GM18868 (cell line): Measurements from ENCODE around the gene TVP23C.

Source experiments
- ATAC-seq: cut with Tn5 transposase; IDR thresholded peaks from one replicate; pipeline ENCODE4 v1.9.1; 2021; ENCODE audit warnings: mild to moderate bottlenecking, moderate library complexity; ENCODE audit not compliant: unreplicated experiment

Gene TVP23C

DNA sequence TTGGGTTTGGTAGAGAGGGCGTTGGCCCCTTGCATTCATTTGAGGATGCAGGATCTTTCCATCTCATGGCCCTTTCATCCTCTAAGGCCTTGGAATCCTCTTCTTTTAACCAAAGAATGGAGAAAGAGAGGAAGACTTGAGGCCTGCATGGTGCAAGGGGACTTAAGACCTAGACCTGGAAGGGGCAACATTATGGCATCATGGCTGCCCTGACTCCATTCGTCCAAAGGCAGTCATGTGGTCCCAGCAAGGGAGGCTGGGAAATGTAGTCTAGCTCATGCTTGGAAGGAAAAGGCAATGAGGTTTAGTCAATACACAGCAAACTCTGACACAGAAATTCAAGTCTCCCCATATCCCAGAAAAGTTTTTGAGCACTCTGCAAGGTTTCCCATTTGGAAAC lies 65.2 kb downstream of the TVP23C start:
- ATAC-seq: no peak

DNA sequence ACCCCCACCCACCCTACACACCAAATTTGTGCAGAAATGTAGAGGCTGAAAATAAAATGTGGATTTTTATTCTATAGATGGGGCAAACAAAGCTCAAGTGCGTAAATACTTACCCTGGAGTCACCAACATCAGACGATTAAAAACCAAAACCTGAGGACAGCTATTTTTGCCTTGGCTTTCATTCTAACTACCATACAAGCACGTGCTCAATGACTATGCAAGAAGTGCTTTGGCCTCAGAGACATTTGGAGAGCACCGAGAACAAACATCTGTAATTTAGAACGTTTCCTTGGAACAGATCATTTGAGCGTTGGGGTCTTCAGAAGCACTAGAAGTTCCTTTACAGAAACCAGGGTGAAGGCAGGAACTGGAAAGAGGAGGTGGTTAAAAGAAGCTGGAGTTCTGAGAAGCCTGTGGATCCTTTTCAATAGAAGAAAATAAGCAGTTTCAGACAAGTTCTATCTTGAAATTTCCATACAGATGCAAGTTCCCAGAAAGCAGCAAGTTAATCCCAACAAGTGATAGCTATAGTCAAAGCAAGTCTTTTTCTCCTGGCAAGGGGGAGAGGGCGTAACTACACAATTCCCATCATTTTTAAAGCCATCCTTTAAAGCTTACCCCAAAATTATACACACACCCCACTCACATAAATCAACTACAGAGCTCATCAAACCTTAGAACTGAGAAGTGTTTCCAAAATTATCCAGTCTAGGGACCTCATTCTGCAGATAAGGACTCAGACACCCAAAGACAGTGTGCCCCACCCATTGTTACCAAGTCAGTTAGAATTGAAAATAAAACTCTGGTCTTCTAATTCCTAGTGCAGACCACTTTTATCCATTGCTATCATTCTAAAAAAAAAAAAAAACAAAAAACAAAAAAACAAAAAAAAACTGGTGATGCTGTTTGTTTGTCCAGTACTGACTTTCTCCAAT lies 66.3 kb downstream of the TVP23C start:
- no peak for ATAC-seq

DNA sequence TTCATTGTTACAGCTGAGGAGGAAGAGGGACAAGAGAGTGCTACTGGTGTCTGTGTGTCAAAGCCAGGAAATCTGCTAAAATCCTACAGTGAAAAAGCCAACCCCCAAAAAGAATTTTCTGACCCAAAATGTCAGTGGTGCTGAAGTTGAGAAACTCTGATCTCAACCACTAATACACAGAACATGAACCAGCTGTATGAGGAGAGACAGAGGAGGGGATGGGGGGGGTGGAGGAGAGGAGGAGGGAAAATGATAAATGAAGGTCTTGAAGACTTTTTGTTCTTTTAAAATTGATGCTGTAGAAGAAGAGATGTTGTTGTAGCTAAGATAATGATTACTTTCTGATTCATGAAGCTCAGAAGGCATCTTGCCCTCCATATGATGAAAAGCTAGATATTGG lies 68.5 kb downstream of the TVP23C start:
- ATAC-seq: no peak

DNA sequence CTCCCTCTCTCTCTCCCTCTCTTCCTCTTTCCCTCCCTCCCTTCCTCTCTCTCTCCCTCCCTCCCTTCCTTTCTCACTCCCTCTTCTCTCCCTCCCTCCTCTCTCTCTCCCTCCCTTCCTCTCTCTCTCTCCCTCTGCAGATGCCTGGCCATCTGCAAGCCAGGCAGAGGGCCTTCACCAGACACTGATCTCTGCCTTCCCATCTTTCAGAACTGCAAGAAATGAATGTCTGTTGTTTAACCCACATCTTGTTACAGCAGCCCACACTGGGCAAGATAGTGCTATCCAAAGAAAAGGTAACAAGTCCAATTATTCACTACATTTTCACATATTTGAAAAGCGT lies 69.6 kb downstream of the TVP23C start:
- no peak for ATAC-seq

DNA sequence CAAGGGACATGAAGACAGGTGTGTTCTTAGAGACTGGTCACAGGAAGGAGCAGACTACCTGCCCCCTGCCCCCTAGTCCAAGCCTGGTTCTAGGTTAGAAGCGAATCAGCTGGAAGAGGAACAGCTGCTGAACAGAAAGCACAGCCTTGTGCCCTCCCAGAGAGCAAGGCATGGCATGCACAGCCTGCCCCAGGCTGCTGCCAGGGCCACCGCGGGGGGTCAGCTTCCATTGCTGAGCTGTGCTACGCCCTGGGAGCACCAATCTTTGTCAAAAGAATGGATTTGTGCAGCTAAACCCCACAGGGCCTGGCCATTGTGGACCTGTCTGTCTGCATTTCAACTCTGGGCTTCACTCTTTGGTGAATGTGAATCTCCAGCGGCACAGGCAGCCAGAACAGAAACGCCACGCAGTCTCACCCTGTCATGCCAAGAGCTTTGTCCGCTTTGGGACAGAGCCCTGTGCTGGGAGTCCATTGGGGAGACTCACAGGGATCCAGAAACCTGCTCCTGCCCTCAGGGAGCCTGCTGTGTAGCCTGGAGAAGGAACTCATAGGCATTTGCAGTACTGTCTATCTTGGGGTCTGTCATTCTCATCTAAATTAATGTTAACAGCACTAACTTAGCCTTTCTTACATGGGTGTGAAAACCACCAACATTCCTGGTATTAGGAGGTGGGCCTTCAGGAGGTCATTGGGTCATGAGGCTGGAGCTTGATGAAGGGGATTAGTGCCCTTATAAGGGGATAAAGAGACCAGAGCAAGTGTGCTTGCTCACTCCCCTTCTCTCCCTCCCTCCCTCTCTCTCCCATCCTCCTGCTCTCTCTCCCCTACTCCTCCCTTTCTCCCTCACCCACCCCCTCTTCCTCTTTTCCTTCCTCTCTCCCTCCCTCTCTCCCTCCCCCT lies 70.2 kb downstream of the TVP23C start:
- no peak for ATAC-seq

DNA sequence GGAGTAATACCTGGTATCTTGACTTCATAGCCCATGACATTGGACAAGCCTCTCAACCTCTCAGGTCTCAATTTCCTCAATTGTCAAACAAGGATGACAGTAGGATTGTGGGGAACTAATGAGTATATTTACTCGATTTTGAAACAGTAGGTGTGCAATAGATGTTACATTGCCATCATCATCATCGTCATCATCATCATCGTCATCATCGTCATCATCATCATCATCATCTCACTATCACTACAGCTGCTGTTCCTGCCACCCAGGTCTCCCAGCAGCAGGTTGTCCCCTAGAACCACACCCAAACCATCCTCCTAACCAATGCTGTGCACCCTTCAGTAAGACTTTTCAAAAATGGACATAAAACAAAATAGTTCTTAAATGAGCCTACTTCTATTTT lies 71.1 kb downstream of the TVP23C start:
- ATAC-seq: no peak

DNA sequence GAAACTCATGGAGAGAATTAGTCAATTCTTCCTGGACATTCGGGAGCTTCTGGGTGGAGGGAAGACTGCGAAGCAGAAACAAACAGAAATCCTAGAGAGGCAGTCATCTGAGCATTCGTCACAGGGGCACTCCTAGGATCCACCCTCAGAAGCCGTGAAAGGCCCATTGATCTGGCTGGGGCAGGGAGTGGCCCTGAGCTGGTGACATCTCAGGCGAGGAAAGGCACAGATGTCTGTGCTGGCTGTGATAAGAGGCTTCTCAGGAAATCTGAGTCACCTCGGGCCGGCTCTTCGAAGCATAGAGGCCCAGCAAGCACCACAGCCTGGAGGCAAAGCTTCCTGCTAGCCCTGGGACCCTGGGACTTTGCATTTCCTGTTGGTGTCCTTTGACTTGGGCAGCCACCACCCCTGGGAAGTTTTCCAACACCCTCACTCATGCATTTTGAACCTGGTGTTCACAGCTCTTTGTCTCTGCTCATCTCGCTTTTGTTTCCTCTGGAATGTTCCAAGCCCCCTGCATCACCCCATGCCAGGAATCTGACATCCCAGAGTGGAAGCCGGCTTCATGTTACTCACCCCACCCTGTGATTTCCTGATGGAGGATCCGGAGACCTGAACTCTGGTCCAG lies 72.5 kb downstream of the TVP23C start:
- no peak for ATAC-seq

DNA sequence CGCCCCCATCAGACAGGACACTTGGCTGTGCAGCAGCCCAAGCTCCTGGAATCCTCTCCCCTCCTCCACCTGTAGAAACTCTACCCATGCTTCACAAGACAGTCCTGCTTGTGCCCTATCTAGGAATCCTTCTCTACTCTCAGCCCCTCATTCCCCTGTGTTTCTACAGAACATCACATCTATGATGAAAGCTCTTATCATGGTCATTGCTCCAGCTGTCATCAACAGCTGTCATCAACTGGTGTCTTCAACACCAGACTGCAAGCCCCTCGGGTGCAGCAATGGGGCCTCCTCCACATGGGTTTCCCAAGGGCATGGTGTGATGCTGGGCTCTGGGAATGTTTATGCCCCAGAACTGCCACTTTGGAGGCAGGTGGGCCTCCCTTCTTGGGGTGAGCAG lies 74.7 kb downstream of the TVP23C start:
- no peak for ATAC-seq

DNA sequence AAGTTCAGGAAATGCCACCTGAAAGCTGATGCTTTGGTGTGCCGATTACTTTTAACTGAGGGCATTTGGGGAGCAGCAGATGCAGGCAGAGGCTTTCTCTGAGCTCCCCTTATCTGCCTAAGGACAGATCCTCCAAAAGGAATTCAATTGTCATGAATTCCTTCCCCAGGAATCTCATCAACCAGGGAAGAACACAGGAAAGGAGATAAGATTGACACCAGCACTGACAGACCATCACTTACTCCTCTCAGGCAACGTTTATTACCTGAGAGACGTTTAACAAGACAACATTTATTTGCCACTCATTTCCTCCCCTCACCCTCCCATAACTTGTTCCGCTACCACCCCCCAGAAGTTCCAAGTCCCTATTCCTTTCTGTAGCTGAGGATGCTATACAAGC lies 78.2 kb downstream of the TVP23C start:
- ATAC-seq: no peak

DNA sequence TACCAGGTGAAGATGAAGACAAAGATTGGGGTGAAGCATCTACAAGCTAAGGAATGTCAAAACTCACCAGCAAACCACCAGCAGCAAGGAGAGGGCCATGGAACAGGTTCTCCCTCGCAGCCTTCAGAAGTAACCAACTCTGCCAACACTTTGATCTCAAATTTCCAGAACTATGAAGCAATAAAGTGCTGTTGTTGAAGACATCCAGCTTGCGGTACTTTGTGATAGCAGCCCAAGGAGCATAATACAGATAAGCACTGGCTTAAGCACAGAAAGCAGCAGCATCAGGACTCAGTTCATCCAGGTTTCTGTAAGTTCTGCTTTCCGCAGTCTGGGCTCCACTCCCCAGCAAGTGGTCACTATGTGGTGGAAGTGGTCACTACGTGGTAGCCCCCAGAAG lies 79.9 kb downstream of the TVP23C start:
- no peak for ATAC-seq

DNA sequence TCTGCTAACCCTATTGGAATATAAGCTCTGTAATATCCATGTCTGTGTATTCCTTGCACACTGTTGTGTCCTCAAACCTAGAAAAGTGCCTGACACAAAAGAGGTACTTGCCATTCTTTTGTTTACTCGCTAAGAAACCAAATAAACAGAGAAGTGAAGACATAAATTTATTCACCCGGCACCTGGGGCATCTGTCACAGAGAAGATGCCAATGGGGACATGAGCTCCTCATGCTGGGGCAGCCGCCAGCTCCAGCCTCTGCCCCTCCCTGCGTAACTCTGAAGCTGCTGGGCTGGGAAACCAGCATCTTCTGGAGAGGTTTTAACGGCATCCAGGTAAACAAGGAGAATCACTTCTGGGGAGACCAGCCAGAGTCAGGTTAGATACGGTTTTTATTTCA lies 80.8 kb downstream of the TVP23C start:
- no peak for ATAC-seq

DNA sequence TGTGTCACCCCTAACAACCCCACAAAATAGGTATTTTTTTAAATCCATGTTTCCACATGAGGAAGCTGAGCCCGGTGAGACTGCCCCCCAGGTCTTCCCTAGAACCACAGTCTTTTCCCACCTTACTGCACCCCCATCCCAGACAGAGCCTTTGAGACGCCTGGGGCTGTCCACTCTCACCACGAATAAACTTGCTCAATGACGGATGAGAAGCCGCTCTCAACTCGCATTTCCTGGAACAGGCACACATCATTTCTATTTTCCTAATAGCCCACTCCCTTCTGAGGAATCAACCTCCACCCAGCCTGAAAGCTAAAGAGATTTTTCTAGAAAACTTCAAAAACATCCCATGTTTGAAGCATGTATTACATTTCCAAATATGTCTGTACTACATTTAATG lies 81.8 kb downstream of the TVP23C start:
- ATAC-seq: no peak

DNA sequence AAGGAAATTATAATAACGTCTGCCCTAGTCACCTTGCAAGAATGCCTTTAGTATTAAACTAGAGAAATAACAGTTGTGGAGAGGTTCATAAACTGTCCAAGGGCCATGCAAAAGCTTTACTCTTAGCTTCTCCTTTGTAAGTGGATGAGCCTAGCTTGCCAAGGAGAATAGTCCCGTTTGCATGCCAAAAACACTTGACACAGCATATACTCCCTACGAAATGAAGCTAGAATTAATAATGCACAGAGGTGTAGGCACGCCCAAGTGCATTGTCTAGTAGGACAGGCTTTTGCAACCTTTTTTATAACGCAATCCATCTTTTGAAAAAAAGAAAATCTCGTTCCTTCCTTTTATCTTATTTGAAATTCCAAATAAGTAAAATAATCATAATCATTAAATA lies 83.1 kb downstream of the TVP23C start:
- no peak for ATAC-seq

DNA sequence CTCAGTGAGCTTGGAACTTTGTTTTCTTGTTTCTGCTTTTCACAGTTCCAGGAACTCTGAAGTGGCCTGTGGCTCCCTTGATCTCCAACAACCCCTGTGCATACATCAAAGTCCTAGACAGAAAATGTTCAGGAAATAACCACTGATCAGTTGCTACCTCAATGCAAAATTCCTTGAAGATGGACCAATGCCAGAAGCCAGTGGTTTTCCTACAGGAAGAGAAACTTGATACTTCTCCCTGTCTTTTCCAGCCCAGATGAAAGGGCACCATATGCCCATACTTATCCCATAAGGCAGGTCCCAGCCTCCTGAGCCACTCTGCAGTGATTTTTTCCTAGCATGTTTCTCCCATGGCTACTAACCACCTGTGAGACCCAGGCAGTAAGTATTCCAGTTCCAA lies 83.6 kb downstream of the TVP23C start:
- ATAC-seq: no peak

DNA sequence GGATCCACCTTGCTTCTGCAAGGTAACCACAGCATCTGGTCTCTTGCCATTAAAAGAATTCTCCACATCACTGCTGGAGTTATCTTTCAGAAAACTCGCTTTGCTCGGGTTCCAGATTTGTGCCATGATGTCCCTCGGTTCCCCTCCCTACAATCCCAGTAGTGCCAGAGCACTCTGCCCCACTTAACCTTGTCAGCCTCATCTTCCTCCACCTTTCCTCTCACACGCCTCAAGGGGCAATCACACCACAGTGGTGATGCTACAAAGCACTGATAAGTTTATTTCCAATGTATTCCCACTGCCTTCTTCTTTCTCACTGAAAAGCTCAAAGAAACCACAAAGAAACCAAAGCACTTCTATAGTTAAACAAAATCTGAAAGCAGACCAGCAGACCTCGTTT lies 84.4 kb downstream of the TVP23C start:
- no peak for ATAC-seq

DNA sequence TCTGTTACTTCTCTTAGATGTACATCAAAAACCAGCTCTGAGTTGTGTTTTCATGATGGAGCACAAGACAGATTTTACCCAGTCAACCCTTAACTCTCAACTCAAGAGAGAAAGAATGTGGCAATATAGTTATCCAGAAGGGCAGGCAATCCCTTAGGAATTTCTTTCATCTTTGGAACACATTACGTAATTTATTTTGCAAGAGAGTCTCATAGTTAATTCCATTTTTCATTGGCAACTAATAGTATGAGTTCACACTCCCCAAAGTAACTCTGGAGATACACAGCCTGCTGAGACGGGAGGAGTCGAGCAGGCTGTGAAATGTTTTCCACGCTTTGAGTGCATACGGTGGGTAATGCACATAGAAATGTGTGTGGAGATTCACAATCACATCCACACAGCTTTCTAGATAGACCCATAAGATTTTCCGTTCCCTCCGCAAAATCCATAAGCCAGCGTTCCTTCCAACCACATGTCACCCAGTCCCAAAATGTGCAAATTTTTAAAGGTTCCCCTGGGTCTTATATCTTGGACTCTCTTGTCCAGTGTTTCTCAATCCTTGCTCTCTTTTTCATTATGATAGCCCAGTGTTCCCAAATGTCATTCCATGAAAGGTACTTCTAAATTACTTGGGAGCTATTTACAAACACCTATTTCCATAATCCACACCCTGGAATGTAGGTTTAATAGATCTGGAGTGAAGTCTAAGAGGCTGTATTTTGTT lies 87.5 kb downstream of the TVP23C start:
- ATAC-seq: no peak

DNA sequence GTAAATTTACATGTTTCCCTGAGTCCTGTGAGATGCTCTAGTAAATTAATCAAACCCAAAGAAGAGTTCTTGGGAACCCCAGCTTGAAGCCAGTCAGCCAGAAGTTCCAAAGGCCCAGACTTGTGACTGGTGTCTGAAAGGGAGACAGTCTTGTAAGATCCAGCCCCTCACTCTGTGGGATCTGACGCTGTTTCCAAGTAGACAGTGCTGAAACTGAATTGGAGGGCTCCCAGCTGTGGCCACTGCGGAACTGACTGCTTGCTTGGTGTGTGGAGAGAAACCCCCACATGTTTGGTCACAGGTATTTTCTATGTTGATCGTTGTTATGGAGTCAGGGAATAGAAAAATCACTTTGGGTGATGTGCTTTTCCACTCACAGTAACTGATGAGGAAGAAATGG lies 90.4 kb downstream of the TVP23C start:
- no peak for ATAC-seq

DNA sequence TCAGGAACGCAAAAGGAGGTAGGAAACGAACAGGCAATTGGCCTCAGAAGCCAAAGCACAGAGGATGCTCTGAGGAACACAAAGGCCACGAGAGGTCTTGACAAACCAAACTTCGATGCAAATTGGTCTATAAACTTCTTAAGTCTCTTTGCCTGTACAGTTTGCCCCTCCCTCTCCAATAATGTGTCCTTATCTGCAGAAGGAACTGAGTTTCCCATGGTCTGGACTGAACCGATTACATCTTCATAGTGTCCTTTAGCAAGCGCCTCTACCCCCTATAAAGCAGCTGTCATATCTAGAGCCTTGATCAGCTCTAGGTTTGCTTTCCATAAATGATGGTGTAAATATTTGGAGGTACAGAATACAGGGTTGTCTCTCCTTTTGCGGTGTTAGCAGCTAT lies 92.7 kb downstream of the TVP23C start:
- no peak for ATAC-seq

DNA sequence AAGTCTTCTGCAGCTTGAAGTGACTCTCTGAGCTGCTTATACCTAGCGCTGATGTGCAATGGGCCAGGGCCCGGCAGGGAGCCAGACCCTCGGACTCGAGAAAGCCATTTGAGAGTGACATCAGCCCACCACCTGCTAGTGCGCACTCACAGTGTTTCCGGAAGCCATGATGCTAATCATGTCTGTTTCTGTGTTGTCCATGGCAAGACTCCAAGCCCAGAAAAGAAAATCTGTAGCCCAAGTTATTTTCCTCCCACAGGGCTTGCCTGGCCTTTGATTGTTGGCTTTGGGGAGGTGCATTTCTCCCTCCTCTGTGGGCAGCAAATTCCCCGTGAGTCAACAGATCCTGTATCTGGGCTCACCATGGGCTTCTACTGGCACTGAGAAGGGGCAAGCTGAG lies 94.0 kb downstream of the TVP23C start:
- no peak for ATAC-seq

DNA sequence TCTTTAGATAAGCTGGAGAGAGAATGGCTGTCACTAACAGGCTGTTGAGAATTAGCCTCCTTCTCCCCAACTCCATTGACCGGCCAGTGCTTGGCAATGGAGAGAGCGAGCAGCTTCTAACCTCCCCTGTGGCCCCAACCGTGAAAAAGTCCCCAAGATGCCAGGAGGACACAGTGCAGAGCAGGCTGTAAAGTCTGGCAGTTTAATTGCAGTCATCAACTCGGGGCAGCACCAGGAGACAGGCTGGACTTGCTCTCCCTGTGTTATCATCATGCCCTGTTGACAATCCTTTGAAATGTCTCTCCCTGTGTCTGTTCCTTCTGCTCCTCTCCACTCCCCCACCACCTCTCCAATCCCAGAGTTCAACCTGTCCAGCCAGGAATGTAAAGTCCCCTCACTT lies 95.2 kb downstream of the TVP23C start:
- ATAC-seq: no peak

DNA sequence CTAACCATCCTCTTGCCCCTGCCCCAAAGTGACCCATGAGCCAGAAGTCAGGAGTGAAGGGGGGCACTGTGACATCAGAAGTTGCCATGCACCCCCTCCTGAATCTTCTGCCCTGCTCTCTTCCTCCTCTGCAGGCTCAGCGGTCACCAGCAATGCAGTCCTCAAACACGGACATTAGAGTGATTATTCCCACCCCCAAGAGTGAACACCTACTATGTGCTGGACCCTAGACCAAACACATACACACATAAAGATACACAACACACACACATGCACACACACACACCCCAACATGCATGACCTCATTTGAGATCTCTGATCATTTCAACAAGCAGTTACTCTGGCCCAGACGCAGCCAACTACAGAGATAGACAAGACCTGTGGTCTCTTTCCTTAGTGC lies 95.7 kb downstream of the TVP23C start, which contains the start of gene CDRT4:
CDRT4 (minus strand) TSS at position 30 of the 400 bp plus-strand sequence. CDS start 27,383 bp downstream, outside the sequence.
- no peak for ATAC-seq
